Stomach (tissue), 19 donors: Measurements from ENCODE around the gene ZNF302. TPM values are rescaled to one million over a fixed set of nuclear protein-coding genes. Genes with fewer than 3 reads are reported as not detected.

ENCODE experiments used
- DNase-seq, 2 donors: peaks; one replicate each; pipeline versions ENCODE4 v3.0.0 to v3.0.0-alpha.2; 2013 to 2019
- H3K27ac ChIP-seq, 5 donors: fragments of 200-600 bp in 4 of 5; sonication (generic) in 4 of 5; one replicate each; pipeline ENCODE4 v1.5.1; 2013 to 2019; ENCODE audit warnings: mild to moderate bottlenecking in 1 of 5, moderate library complexity in 1 of 5
- H3K27me3 ChIP-seq, 3 donors: fragments of 200-600 bp; sonication (generic); one replicate each; pipeline ENCODE4 v1.5.1; 2017 to 2019; ENCODE audit warnings: mixed run types in 1 of 3
- H3K36me3 ChIP-seq, 4 donors: fragments of 200-600 bp; sonication (generic); 1 replicate in 3 of 4; 2 replicates in 1 of 4; pipeline ENCODE4 v1.5.1; 2016 to 2019
- H3K4me1 ChIP-seq, 4 donors: fragments of 200-600 bp; sonication (generic); one replicate each; pipeline ENCODE4 v1.5.1; 2016 to 2019
- H3K4me3 ChIP-seq, 4 donors: fragments of 200-600 bp; sonication (generic) in 3 of 4; one replicate each; pipeline ENCODE4 v1.5.1; 2016 to 2019; ENCODE audit warnings: mild to moderate bottlenecking in 1 of 4
- H3K9me3 ChIP-seq, 4 donors: fragments of 200-600 bp; sonication (generic); one replicate each; pipeline ENCODE4 v1.5.1; 2016 to 2019
- EP300 ChIP-seq: sonication (generic); formaldehyde crosslinking; IDR thresholded peaks from one replicate; pipeline ENCODE4 v1.6.1; 2017; ENCODE audit warnings: antibody characterized with exemption
- POLR2A ChIP-seq, 4 donors: fragments of 450-650 bp; IDR thresholded peaks; one replicate each; pipeline ENCODE4 v1.6.1; 2016; ENCODE audit warnings: antibody characterized with exemption in 4 of 4, control low read depth in 2 of 4, mild to moderate bottlenecking in 1 of 4, moderate library complexity in 1 of 4
- POLR2AphosphoS5 ChIP-seq, 3 donors: sonication (generic); formaldehyde crosslinking; IDR thresholded peaks; one replicate each; pipeline ENCODE4 v1.6.1; 2016; ENCODE audit warnings: antibody characterized with exemption in 3 of 3
- WGBS, 5 donors: extraction: QIAGEN DNeasy Blood & Tissue Kit in 3 of 5; methylation state at CpG; one replicate each; pipeline versions ENCODE4 v1.1.5 to v1.1.7; 2013 to 2018; 5-methylcytosine and 5-hydroxymethylcytosine counted together
- intact Hi-C: fragments of 100-400 bp; cut with DNase I; formaldehyde crosslinking; loops from one replicate; pipeline ENCODE4 v1.15.1; 2023; ENCODE audit warnings: low total_unique reads
- long read RNA-seq, 10 donors: transcript quantifications; one replicate each; lab custom pipeline, GENCODE V29; 2026
- polyA plus RNA-seq, 3 donors: library from polyadenylated mRNA; stranded (reverse); fragments of 200-250 nt; gene quantifications; one replicate each; pipeline ENCODE4 v1.2.3, GENCODE V29; 2013
- total RNA-seq, 5 donors: library from RNA; depleted of rRNA; stranded (reverse); fragments of >200 nt; gene quantifications; one replicate each; pipeline versions ENCODE4 v1.1.0 to v1.2.3, GENCODE V29; 2014 to 2016
- TF ChIP-seq, protein P1 (sequence below), 7 experiments: fragments of 450-650 bp in 4 of 7; fragments of 200-600 bp in 3 of 7; sonication (generic) in 3 of 7; IDR thresholded peaks; one replicate each; pipeline ENCODE4 v1.5.1; 2016 to 2019; ENCODE audit warnings: antibody characterized with exemption in 7 of 7, control low read depth in 2 of 7, mild to moderate bottlenecking in 1 of 7
- donor health status: healthy with polysubstance abuse.
- donor health status: Bipolar disorder and iron deficiency.
- donor health status: healthy.

Gene ZNF302
- total RNA-seq: 10 to 100 TPM; 13.8 to 92.4 (median 21.7) TPM
- 10 to 100 TPM; 10.1 to 18.2 (median 15.0) TPM for polyA plus RNA-seq
- long read RNA-seq, donor 1, partial matches to known transcripts: 0 of 3 reads
- long read RNA-seq, donor 1, other reads (novel, unspliced or antisense): 0 of 3 reads
- long read RNA-seq, donor 2, partial matches to known transcripts: 0 of 8 reads
- long read RNA-seq, donor 2, other reads (novel, unspliced or antisense): 0 of 8 reads
- long read RNA-seq, donor 3, partial matches to known transcripts: 0 of 2 reads
- long read RNA-seq, donor 3, other reads (novel, unspliced or antisense): 0 of 2 reads
- long read RNA-seq, donor 4, partial matches to known transcripts: 0 of 1 reads
- long read RNA-seq, donor 4, other reads (novel, unspliced or antisense): 0 of 1 reads
- long read RNA-seq, donor 5, transcript ZNF302-201 (5 exons, 2,590 nt): major isoform, 6 of 13 reads
- long read RNA-seq, donor 5, partial matches to known transcripts: 0 of 13 reads
- long read RNA-seq, donor 5, other reads (novel, unspliced or antisense): 0 of 13 reads
- long read RNA-seq, donor 6, partial matches to known transcripts: 0 of 9 reads
- long read RNA-seq, donor 6, other reads (novel, unspliced or antisense): 0 of 9 reads
- long read RNA-seq, donor 7, partial matches to known transcripts: 0 of 6 reads
- long read RNA-seq, donor 7, other reads (novel, unspliced or antisense): 0 of 6 reads
- long read RNA-seq, donor 8, partial matches to known transcripts: 0 of 6 reads
- long read RNA-seq, donor 8, other reads (novel, unspliced or antisense): 0 of 6 reads
- long read RNA-seq, donor 9, partial matches to known transcripts: 0 of 4 reads
- long read RNA-seq, donor 9, other reads (novel, unspliced or antisense): 0 of 4 reads
- long read RNA-seq, donor 10, partial matches to known transcripts: 0 of 2 reads
- long read RNA-seq, donor 10, other reads (novel, unspliced or antisense): 0 of 2 reads

- intact Hi-C loops: loop anchor here (10.0 kb wide), 1 partner anchor 57 kb away; the partner anchor contains the start of gene ZNF181
- Histone ChIP-seq H3K4me3 (peak within 1 kb of the TSS; percentile 59 to 84 (median 71)), H3K27me3 (no peaks in the 10 kb centered on the region), H3K27ac (peak within 1 kb of the TSS; percentile 95 to 98 (median 96)), H3K36me3 (peaks cover 29 to 41% (median 39%) of the 10 kb centered on the region in 4 donors), H3K9me3 (peaks cover 6 to 39% (median 33%) of the 10 kb centered on the region in 4 donors), H3K4me1 (peaks cover 6 to 29% (median 26%) of the 10 kb centered on the region in 4 donors)
- 0 to 1% (median 0%) methylated on average over 28 to 74 of the region's 74 CpGs for whole genome bisulfite sequencing, 5 donors
- DNase-seq: peak; percentile 96 to 99
- peak in 1 of 4 donors; percentile 56 for TF ChIP-seq POLR2A (IDR thresholded peaks at IDR 0.05)
- TF ChIP-seq, protein P1, sequence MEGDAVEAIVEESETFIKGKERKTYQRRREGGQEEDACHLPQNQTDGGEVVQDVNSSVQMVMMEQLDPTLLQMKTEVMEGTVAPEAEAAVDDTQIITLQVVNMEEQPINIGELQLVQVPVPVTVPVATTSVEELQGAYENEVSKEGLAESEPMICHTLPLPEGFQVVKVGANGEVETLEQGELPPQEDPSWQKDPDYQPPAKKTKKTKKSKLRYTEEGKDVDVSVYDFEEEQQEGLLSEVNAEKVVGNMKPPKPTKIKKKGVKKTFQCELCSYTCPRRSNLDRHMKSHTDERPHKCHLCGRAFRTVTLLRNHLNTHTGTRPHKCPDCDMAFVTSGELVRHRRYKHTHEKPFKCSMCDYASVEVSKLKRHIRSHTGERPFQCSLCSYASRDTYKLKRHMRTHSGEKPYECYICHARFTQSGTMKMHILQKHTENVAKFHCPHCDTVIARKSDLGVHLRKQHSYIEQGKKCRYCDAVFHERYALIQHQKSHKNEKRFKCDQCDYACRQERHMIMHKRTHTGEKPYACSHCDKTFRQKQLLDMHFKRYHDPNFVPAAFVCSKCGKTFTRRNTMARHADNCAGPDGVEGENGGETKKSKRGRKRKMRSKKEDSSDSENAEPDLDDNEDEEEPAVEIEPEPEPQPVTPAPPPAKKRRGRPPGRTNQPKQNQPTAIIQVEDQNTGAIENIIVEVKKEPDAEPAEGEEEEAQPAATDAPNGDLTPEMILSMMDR (IDR thresholded peaks at IDR 0.05): peak in 1 of 7 experiments; percentile 13
- TF ChIP-seq POLR2AphosphoS5 (IDR thresholded peaks at IDR 0.05): peak; percentile 75 to 92 (median 90)
- peak; percentile 12 for TF ChIP-seq EP300
These were observed at the start of gene ZNF302 for GRCh38 chr19:34677386-34678084. Gene ZNF302 (plus strand): TSS chr19:34677678. CDS start chr19:34678805, 1,127 bp downstream.

- Histone ChIP-seq H3K9me3 (peaks cover 4 to 33% (median 22%) of the 10 kb centered on the region in 4 donors), H3K27me3 (no peaks in the 10 kb centered on the region), H3K27ac (no peak overlapping the region), H3K36me3 (peaks cover 0 to 28% (median 0%) of the 10 kb centered on the region in 4 donors), H3K4me3 (no peak overlapping the region), H3K4me1 (no peaks in the 10 kb centered on the region)
- no peak for TF ChIP-seq POLR2AphosphoS5 (IDR thresholded peaks at IDR 0.05)
- TF ChIP-seq, protein P1 (IDR thresholded peaks at IDR 0.05): no peak
- TF ChIP-seq EP300: no peak
- no peak for TF ChIP-seq POLR2A (IDR thresholded peaks at IDR 0.05)
- 81 to 87% (median 83%) methylated on average over 2 of the region's 2 CpGs for WGBS, 5 donors
- no peak for DNase-seq
- intact Hi-C loops: no loop called here
These were observed 43.7 kb upstream of the ZNF302 start for GRCh38 chr19:34633802-34634201.

- TF ChIP-seq EP300: no peak
- no peak for TF ChIP-seq POLR2A (IDR thresholded peaks at IDR 0.05)
- TF ChIP-seq, protein P1 (IDR thresholded peaks at IDR 0.05): peak in 5 of 7 experiments; percentile 54 to 92 (median 76)
- TF ChIP-seq POLR2AphosphoS5 (IDR thresholded peaks at IDR 0.05): no peak
- Histone ChIP-seq H3K27ac (no peak overlapping the region), H3K9me3 (peaks cover 4 to 16% (median 14%) of the 10 kb centered on the region in 4 donors), H3K4me3 (no peak overlapping the region), H3K27me3 (no peaks in the 10 kb centered on the region), H3K4me1 (peaks cover 0 to 5% (median 0%) of the 10 kb centered on the region in 4 donors), H3K36me3 (peaks cover 0 to 18% (median 0%) of the 10 kb centered on the region in 4 donors)
- DNase-seq: peak; percentile 60 to 84
- WGBS, 5 donors: 10 to 20% (median 13%) methylated on average over 4 of the region's 4 CpGs
- intact Hi-C loops: loop anchor here (2.0 kb wide), 1 partner anchor 73 kb away; no protein-coding TSS in a partner anchor
These were observed 37.9 kb upstream of the ZNF302 start for GRCh38 chr19:34639491-34640085.
